SU-DHL-6 (cell line): Measurements from ENCODE around the gene KIF18A.
A peak's percentile ranks its signal among the peaks of the same experiment; 100 is the strongest.

Experiments
- H2AFZ ChIP-seq: fragments of 200-600 bp; sonication (generic); 2 replicates; pipeline ENCODE4 v1.6.1; 2014; ENCODE audit warnings: low read depth, mild to moderate bottlenecking, moderate library complexity, mixed read lengths, antibody characterized with exemption, low read length; ENCODE audit not compliant: severe bottlenecking
- H3F3A ChIP-seq: fragments of 200-600 bp; shearing (Covaris generic); 2 replicates; pipeline ENCODE4 v1.6.0; 2016; ENCODE audit warnings: antibody characterized with exemption, mild to moderate bottlenecking; ENCODE audit not compliant: insufficient read depth
- H3K27ac ChIP-seq: fragments of 200-600 bp; sonication (generic); 2 replicates; pipeline ENCODE4 v1.5.1; 2016; ENCODE audit warnings: low read depth, mild to moderate bottlenecking, low read length, moderate library complexity, mixed read lengths
- H3K27me3 ChIP-seq: fragments of 200-600 bp; sonication (generic), shearing (Covaris generic); 2 replicates; pipeline ENCODE4 v1.6.0; 2014; ENCODE audit warnings: mild to moderate bottlenecking, low read length
- H3K36me3 ChIP-seq: fragments of 200-600 bp; sonication (generic); 2 replicates; pipeline ENCODE4 v1.6.1; 2014; ENCODE audit warnings: mild to moderate bottlenecking, low read length, mixed read lengths
- H3K4me2 ChIP-seq: fragments of 300-600, 200-600 bp; shearing (Covaris generic), sonication (generic); 2 replicates; pipeline ENCODE4 v1.6.0; 2014; ENCODE audit warnings: low read length, low read depth, mild to moderate bottlenecking; ENCODE audit not compliant: poor library complexity, severe bottlenecking
- H3K4me3 ChIP-seq: fragments of 200-600 bp; sonication (generic); 2 replicates; pipeline ENCODE4 v1.5.1; 2014; ENCODE audit warnings: antibody characterized with exemption, low read length, mild to moderate bottlenecking, mixed read lengths; ENCODE audit not compliant: insufficient read depth, poor library complexity, severe bottlenecking
- H3K79me2 ChIP-seq: fragments of 200-600 bp; sonication (generic); 2 replicates; pipeline ENCODE4 v1.6.1; 2014; ENCODE audit warnings: mild to moderate bottlenecking, low read length, moderate library complexity; ENCODE audit not compliant: insufficient read depth
- H3K9ac ChIP-seq: fragments of 200-600 bp; sonication (generic); 2 replicates; pipeline ENCODE4 v1.7.0; 2014; ENCODE audit warnings: mild to moderate bottlenecking, low read length
- H3K9me2 ChIP-seq: fragments of 200-600 bp; sonication (generic); replicated peaks from 2 replicates; pipeline ENCODE4 v1.6.1; 2014; ENCODE audit warnings: low read length; ENCODE audit not compliant: insufficient read depth
- H3K9me3 ChIP-seq: fragments of 200-600 bp; sonication (generic); 2 replicates; pipeline ENCODE4 v1.6.1; 2014; ENCODE audit warnings: low read length, mixed read lengths; ENCODE audit not compliant: insufficient read depth
- H4K20me1 ChIP-seq: fragments of 200-600 bp; sonication (generic); 2 replicates; pipeline ENCODE4 v1.6.1; 2014; ENCODE audit warnings: low read depth, mild to moderate bottlenecking, antibody characterized with exemption, low read length, moderate library complexity, mixed read lengths
- CTCF ChIP-seq: fragments of 200-600 bp; sonication (generic); IDR thresholded peaks from one replicate; pipeline ENCODE4 v1.5.1; 2017; ENCODE audit warnings: antibody characterized with exemption, mild to moderate bottlenecking, low read length, moderate library complexity; ENCODE audit not compliant: insufficient read depth, poor library complexity, severe bottlenecking
- EZH2phosphoT487 ChIP-seq: fragments of 200-600 bp; sonication (generic), shearing (Covaris generic); conservative IDR thresholded peaks from 2 replicates; pipeline ENCODE4 v1.6.1; 2018; ENCODE audit warnings: mild to moderate bottlenecking, antibody characterized with exemption, low read length, moderate library complexity, mixed read lengths

The KIF18A gene

GRCh38 chr11:28107750-28108618 lies at the start of gene KIF18A, which contains the start of gene METTL15:
TSS of gene KIF18A (minus strand) at chr11:28108156. CDS start at chr11:28097947, 10,209 bp downstream.
TSS of gene METTL15 (plus strand) at chr11:28108388. CDS start at chr11:28113335, 4,947 bp downstream.
- Histone ChIP-seq H3K4me3 (peak within 1 kb of the TSS; percentile 95), H2AFZ (peak within 1 kb of the TSS; percentile 83), H3F3A (peaks cover 9% of the 10 kb centered on the region), H3K27me3 (no peaks in the 10 kb centered on the region), H4K20me1 (peaks cover 7% of the 10 kb centered on the region; the same call in 1 of the 2 replicates), H3K36me3 (peaks cover 3% of the 10 kb centered on the region; the same call in 1 of the 2 replicates), H3K9ac (peak within 1 kb of the TSS; percentile 73), H3K27ac (peak within 1 kb of the TSS; percentile 83), H3K9me2 (no peaks in the 10 kb centered on the region), H3K9me3 (no peaks in the 10 kb centered on the region), H3K4me2 (peak within 1 kb of the TSS; percentile 96), H3K79me2 (peaks cover 89% of the 10 kb centered on the region)
- TF ChIP-seq CTCF (no peak), EZH2phosphoT487 (no peak)

GRCh38 chr11:28153586-28153985 lies 45.6 kb upstream of the KIF18A start:
- H4K20me1 ChIP-seq: no peaks in the 10 kb centered on the region
- no peak overlapping the region for H3K4me2 ChIP-seq
- H3K9me3 ChIP-seq: no peaks in the 10 kb centered on the region
- no peak overlapping the region for H3K9ac ChIP-seq
- H3F3A ChIP-seq: no peaks in the 10 kb centered on the region
- H3K79me2 ChIP-seq: no peaks in the 10 kb centered on the region
- no peaks in the 10 kb centered on the region for H3K36me3 ChIP-seq
- H3K27me3 ChIP-seq: no peaks in the 10 kb centered on the region
- no peak overlapping the region for H3K27ac ChIP-seq
- no peak for TF ChIP-seq CTCF
- no peak for TF ChIP-seq EZH2phosphoT487
- H2AFZ ChIP-seq: no peak overlapping the region
- H3K9me2 ChIP-seq: no peaks in the 10 kb centered on the region; the same call in 1 of the 2 replicates
- H3K4me3 ChIP-seq: no peak overlapping the region

GRCh38 chr11:28152743-28153142 lies 44.8 kb upstream of the KIF18A start:
- H3K27me3 ChIP-seq: no peaks in the 10 kb centered on the region
- no peaks in the 10 kb centered on the region; the same call in 1 of the 2 replicates for H3K9me2 ChIP-seq
- H3K4me2 ChIP-seq: no peak overlapping the region
- no peaks in the 10 kb centered on the region for H4K20me1 ChIP-seq
- H3K9ac ChIP-seq: no peak overlapping the region
- H3K36me3 ChIP-seq: no peaks in the 10 kb centered on the region
- H3K4me3 ChIP-seq: no peak overlapping the region
- H2AFZ ChIP-seq: no peak overlapping the region
- no peak for TF ChIP-seq EZH2phosphoT487
- TF ChIP-seq CTCF: no peak
- H3K79me2 ChIP-seq: no peaks in the 10 kb centered on the region
- no peaks in the 10 kb centered on the region for H3K9me3 ChIP-seq
- no peaks in the 10 kb centered on the region for H3F3A ChIP-seq
- H3K27ac ChIP-seq: no peak overlapping the region
